ENCODE data around the gene FBRSL1.

Gene FBRSL1

DNA sequence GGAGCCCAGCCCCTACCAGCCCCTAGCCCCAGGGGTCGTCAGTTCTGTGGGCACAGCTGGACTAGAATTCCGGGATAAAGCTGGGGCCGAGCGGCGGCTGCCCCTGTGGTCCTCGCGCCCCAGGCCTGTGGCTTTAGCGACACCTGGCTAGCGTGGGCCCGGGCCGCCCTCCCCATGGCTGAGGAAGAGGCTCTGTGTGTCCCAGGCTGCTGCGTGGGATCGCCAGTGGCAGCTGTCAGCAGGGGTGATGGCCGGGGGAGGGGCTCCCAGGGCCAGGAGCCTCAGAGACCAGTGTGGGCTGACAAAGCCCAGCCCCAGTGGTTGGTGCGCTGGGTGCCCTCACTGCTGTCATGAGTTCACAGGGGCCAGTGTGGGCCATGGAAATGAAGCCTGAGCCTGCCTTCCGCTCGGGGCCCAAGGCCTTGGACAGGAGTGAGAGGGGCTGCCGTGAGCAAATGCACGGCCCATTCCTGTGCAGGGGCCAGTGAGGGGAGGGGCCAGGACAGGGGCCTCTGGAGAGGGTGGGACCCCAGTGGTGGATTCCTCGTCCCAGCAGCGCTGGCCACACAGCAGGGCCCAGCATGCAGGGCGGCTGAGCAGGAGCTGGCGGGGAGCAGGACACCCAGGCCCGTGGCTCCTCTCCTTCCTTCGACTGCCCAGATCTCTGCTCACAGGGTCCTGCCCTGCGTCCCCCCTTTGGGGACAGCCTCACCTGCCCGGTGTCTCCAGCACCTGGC, 11.4 kb downstream of the FBRSL1 start:
- H3K4me3 ChIP-seq (replicated peaks; ENCODE audit: insufficient read depth, low read length), result no peak overlapping the region
- no peak for DNase-seq (ENCODE audit: low read depth in 1 of 2, low spot score in 1 of 2)
- TF ChIP-seq POLR2AphosphoS5 (IDR thresholded peaks at IDR 0.05; ENCODE audit: low read depth) (no peak), REST (IDR thresholded peaks at IDR 0.05; ENCODE audit: insufficient replicate concordance, low read depth) (no peak), SPI1 (IDR thresholded peaks at IDR 0.05; ENCODE audit: borderline replicate concordance, low read depth) (no peak), GABPA (IDR thresholded peaks at IDR 0.05; ENCODE audit: low read depth) (no peak), CTCF (IDR thresholded peaks at IDR 0.05; ENCODE audit: insufficient read depth, low read length) (no peak)
- H3K27me3 ChIP-seq (ENCODE audit: insufficient read depth, poor library complexity, severe bottlenecking), result no peaks in the 10 kb centered on the region
- H3K27ac ChIP-seq (replicated peaks), result no peak overlapping the region

GRCh38 chr12:132502149-132502881, 12.4 kb downstream of the FBRSL1 start:
- TF ChIP-seq REST (IDR thresholded peaks at IDR 0.05; ENCODE audit: insufficient replicate concordance, low read depth) (no peak), SPI1 (IDR thresholded peaks at IDR 0.05; ENCODE audit: borderline replicate concordance, low read depth) (no peak), GABPA (IDR thresholded peaks at IDR 0.05; ENCODE audit: low read depth) (no peak)
- H3K27ac ChIP-seq (replicated peaks), result no peak overlapping the region
- no peaks in the 10 kb centered on the region for H3K27me3 ChIP-seq (ENCODE audit: insufficient read depth, poor library complexity, severe bottlenecking)
- DNase-seq (ENCODE audit: low read depth in 1 of 2, low spot score in 1 of 2), result no peak
- no peak overlapping the region for H3K4me3 ChIP-seq (replicated peaks; ENCODE audit: insufficient read depth, low read length)

GRCh38 chr12:132502882-132503193, 12.9 kb downstream of the FBRSL1 start:
- H3K27ac ChIP-seq (replicated peaks), result no peak overlapping the region
- H3K4me3 ChIP-seq (replicated peaks; ENCODE audit: insufficient read depth, low read length), result no peak overlapping the region
- H3K27me3 ChIP-seq (ENCODE audit: insufficient read depth, poor library complexity, severe bottlenecking), result no peaks in the 10 kb centered on the region
- no peak for DNase-seq (ENCODE audit: low read depth in 1 of 2, low spot score in 1 of 2)
- TF ChIP-seq SPI1 (IDR thresholded peaks at IDR 0.05; ENCODE audit: borderline replicate concordance, low read depth), result no peak
- no peak for TF ChIP-seq POLR2AphosphoS5 (IDR thresholded peaks at IDR 0.05; ENCODE audit: low read depth)
- no peak for TF ChIP-seq REST (IDR thresholded peaks at IDR 0.05; ENCODE audit: insufficient replicate concordance, low read depth)
- no peak for TF ChIP-seq CTCF (IDR thresholded peaks at IDR 0.05; ENCODE audit: insufficient read depth, low read length)
- TF ChIP-seq GABPA (IDR thresholded peaks at IDR 0.05; ENCODE audit: low read depth), result no peak

Data from HL-60 (cell line).